HepG2 (cell line): Measurements from ENCODE around the gene PIEZO2. TPM values are rescaled to one million over a fixed set of nuclear protein-coding genes. Genes with fewer than 3 reads are reported as not detected.
"Not testable (repeated sequence)": the region's sequence is repeated elsewhere in the genome, so short reads cannot be mapped to it uniquely, and the experiment has no call there.

ENCODE experiments used
- CEBPG ChIP-seq: IDR thresholded peaks from 2 replicates; pipeline ENCODE4 v1.6.1; 2016
- ELF3 ChIP-seq: IDR thresholded peaks from 2 replicates; pipeline ENCODE4 v1.6.1; 2016; ENCODE audit warnings: missing genetic modification reagents, missing compliant biosample characterization
- ERF ChIP-seq: IDR thresholded peaks from 2 replicates; pipeline ENCODE4 v1.6.1; 2018; ENCODE audit warnings: missing biosample characterization, missing genetic modification reagents
- FOXA1 ChIP-seq, 2 experiments: fragments of 450-650 bp in 1 of 2; sonication (generic) in 1 of 2; formaldehyde crosslinking in 1 of 2; IDR thresholded peaks; 2 replicates each; pipeline versions ENCODE4 v1.4.0 to v1.6.1; 2016 to 2020; ENCODE audit warnings: missing genetic modification reagents in 1 of 2
- FOXA3 ChIP-seq: IDR thresholded peaks from 2 replicates; pipeline ENCODE4 v1.6.1; 2016; ENCODE audit warnings: missing genetic modification reagents, missing compliant biosample characterization
- FOXP1 ChIP-seq, 2 experiments: fragments of 450-650 bp in 1 of 2; IDR thresholded peaks; 2 replicates each; pipeline ENCODE4 v1.6.1; 2017 to 2018; ENCODE audit warnings: antibody characterized with exemption in 1 of 2
- GABPB1 ChIP-seq: IDR thresholded peaks from 2 replicates; pipeline ENCODE4 v1.6.1; 2016; ENCODE audit warnings: mild to moderate bottlenecking, missing genetic modification reagents, moderate library complexity, missing compliant biosample characterization
- GATAD2A ChIP-seq: IDR thresholded peaks from 2 replicates; pipeline ENCODE4 v1.6.1; 2016
- HNF4A ChIP-seq: sonication (generic); formaldehyde crosslinking; IDR thresholded peaks from 2 replicates; pipeline ENCODE4 v1.4.0; 2020; ENCODE audit warnings: missing genetic modification reagents
- IRF2 ChIP-seq: IDR thresholded peaks from 2 replicates; pipeline ENCODE4 v1.6.1; 2018; ENCODE audit warnings: missing genetic modification reagents, missing compliant biosample characterization
- ISL2 ChIP-seq: sonication (generic); formaldehyde crosslinking; IDR thresholded peaks from 2 replicates; pipeline ENCODE4 v1.5.0; 2020; ENCODE audit warnings: missing genetic modification reagents
- KDM6A ChIP-seq: IDR thresholded peaks from 2 replicates; pipeline ENCODE4 v1.6.1; 2016; ENCODE audit warnings: low read depth
- NCOA2 ChIP-seq: sonication (generic); formaldehyde crosslinking; IDR thresholded peaks from 2 replicates; pipeline ENCODE4 v1.8.0; 2022; ENCODE audit warnings: inconsistent platforms
- POGZ ChIP-seq: sonication (generic); formaldehyde crosslinking; IDR thresholded peaks from 2 replicates; pipeline ENCODE4 v1.4.0; 2020; ENCODE audit warnings: mild to moderate bottlenecking, missing genetic modification reagents
- RXRB ChIP-seq: IDR thresholded peaks from 2 replicates; pipeline ENCODE4 v1.6.1; 2016; ENCODE audit warnings: borderline replicate concordance, missing genetic modification reagents, missing compliant biosample characterization
- SALL1 ChIP-seq: sonication (generic); formaldehyde crosslinking; IDR thresholded peaks from 2 replicates; pipeline ENCODE4 v1.8.0; 2022; ENCODE audit warnings: mild to moderate bottlenecking, missing genetic modification reagents
- SOX13 ChIP-seq, 3 experiments: fragments of 450-650 bp in 1 of 3; sonication (generic) in 1 of 3; formaldehyde crosslinking in 1 of 3; IDR thresholded peaks in 2 of 3; conservative IDR thresholded peaks in 1 of 3; 2 replicates each; pipeline versions ENCODE4 v1.5.0 to v1.6.1; 2016 to 2020; ENCODE audit warnings: antibody characterized with exemption in 1 of 3, mild to moderate bottlenecking in 1 of 3, missing compliant biosample characterization in 1 of 3, missing genetic modification reagents in 1 of 3, moderate library complexity in 1 of 3
- SOX5 ChIP-seq: IDR thresholded peaks from 2 replicates; pipeline ENCODE4 v1.6.1; 2016; ENCODE audit warnings: borderline replicate concordance
- SP5 ChIP-seq: IDR thresholded peaks from 2 replicates; pipeline ENCODE4 v1.6.1; 2016; ENCODE audit warnings: low read depth, borderline replicate concordance
- STAG1 ChIP-seq: sonication (generic); formaldehyde crosslinking; IDR thresholded peaks from 2 replicates; pipeline ENCODE4 v1.4.0; 2020; ENCODE audit warnings: missing genetic modification reagents
- TEAD3 ChIP-seq: optimal IDR thresholded peaks from 2 replicates; pipeline ENCODE3; 2016; ENCODE audit warnings: borderline replicate concordance
- THAP11 ChIP-seq: IDR thresholded peaks from 2 replicates; pipeline ENCODE4 v1.6.1; 2016; ENCODE audit warnings: missing biosample characterization, missing genetic modification reagents
- ZNF232 ChIP-seq: sonication (generic); formaldehyde crosslinking; IDR thresholded peaks from 2 replicates; pipeline ENCODE4 v1.4.0; 2020; ENCODE audit warnings: missing genetic modification reagents, borderline replicate concordance
- polyA plus RNA-seq, 8 experiments: library from polyadenylated mRNA; depleted of rRNA in 3 of 8; stranded (reverse) in 7 of 8; unstranded in 1 of 8; fragments of >200 nt; fragmentation: Illumina TruSeq in 4 of 8; extraction: Trizol in 4 of 8; gene quantifications; 2 replicates each; pipeline versions ENCODE4 v1.2.1 to v1.2.3, GENCODE V29; 2011 to 2016; ENCODE audit warnings: low read depth in 4 of 8, missing spikeins in 1 of 8, mixed read lengths in 1 of 8; ENCODE audit not compliant: insufficient read depth in 1 of 8
- total RNA-seq, 5 experiments: library from RNA; depleted of rRNA; stranded (reverse); fragments of >200 nt; fragmentation: Illumina TruSeq; extraction: Trizol; gene quantifications; 2 replicates each; pipeline ENCODE4 v1.2.3, GENCODE V29; 2016; ENCODE audit warnings: low read depth in 1 of 5
- TF ChIP-seq, protein P1 (sequence below): sonication (generic); formaldehyde crosslinking; IDR thresholded peaks from 2 replicates; pipeline ENCODE4 v1.4.0; 2020; ENCODE audit warnings: missing genetic modification reagents
- TF ChIP-seq, protein P2 (sequence below): IDR thresholded peaks from 2 replicates; pipeline ENCODE4 v1.6.1; 2018; ENCODE audit warnings: missing genetic modification reagents, mild to moderate bottlenecking, missing compliant biosample characterization
- TF ChIP-seq, protein P3 (sequence below): IDR thresholded peaks from 2 replicates; pipeline ENCODE4 v1.6.1; 2016; ENCODE audit warnings: low read depth
- TF ChIP-seq, protein P4 (sequence below): IDR thresholded peaks from 2 replicates; pipeline ENCODE4 v1.6.1; 2016

Gene PIEZO2
- total and polyA plus RNA-seq, 2 of the 13 experiments (the other 11 are each of a cell fraction or from before 2014, with no cell fraction given): 15.2 to 27.2 TPM

DNA sequence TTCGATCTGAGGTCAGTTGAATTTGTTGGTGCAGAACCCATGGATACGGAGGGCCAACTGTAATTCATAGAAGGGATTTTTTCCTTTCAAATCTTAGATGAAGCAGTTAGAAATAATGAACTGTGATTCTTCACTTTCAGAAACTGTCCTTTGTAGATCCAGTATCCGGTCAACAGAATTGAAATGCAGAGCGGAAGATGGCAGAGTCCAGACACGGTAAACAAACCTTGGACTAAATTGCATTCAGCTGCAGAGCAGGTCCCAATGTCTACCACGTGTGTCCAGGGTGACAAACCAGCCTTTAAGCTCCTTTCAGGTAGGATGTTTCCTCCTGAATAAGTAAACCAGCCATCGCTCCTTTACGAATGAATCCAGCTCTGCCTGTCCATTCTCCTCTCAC is 234.8 kb downstream of the PIEZO2 start (continued):
- TF ChIP-seq SOX13, FOXP1, FOXA1 (IDR thresholded peaks at IDR 0.05): not testable (repeated sequence)
- TF ChIP-seq SOX13 (CRISPR knock-in tag; conservative IDR thresholded peaks at IDR 0.05 in 1 of 2, IDR thresholded peaks at IDR 0.05 in 1 of 2): peak in 1 of 2 experiments; percentile 63; a peak in 1 of 4 replicates
- peak; percentile 55; the same call in 1 of the 2 replicates for TF ChIP-seq IRF2 (CRISPR knock-in tag)
- peak; percentile 32; the same call in 1 of the 2 replicates for TF ChIP-seq SALL1 (CRISPR knock-in tag)
- TF ChIP-seq, protein P1, sequence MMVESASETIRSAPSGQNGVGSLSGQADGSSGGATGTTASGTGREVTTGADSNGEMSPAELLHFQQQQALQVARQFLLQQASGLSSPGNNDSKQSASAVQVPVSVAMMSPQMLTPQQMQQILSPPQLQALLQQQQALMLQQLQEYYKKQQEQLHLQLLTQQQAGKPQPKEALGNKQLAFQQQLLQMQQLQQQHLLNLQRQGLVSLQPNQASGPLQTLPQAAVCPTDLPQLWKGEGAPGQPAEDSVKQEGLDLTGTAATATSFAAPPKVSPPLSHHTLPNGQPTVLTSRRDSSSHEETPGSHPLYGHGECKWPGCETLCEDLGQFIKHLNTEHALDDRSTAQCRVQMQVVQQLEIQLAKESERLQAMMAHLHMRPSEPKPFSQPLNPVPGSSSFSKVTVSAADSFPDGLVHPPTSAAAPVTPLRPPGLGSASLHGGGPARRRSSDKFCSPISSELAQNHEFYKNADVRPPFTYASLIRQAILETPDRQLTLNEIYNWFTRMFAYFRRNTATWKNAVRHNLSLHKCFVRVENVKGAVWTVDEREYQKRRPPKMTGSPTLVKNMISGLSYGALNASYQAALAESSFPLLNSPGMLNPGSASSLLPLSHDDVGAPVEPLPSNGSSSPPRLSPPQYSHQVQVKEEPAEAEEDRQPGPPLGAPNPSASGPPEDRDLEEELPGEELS: peak; percentile 84
- TF ChIP-seq STAG1 (CRISPR knock-in tag): peak; percentile 11; the same call in 1 of the 2 replicates
- 0 out of 2 replicates have a peak, but pooled peaks have one; percentile 25 for TF ChIP-seq ISL2
- peak; percentile 81 for TF ChIP-seq FOXA3 (CRISPR knock-in tag)
- TF ChIP-seq ERF (CRISPR knock-in tag): 0 out of 2 replicates have a peak, but pooled peaks have one; percentile 41
- peak; percentile 60 for TF ChIP-seq NCOA2 (CRISPR knock-in tag)
- peak; percentile 15 for TF ChIP-seq TEAD3 (CRISPR knock-in tag)
- peak; percentile 60; the same call in 1 of the 2 replicates for TF ChIP-seq SOX5 (CRISPR knock-in tag)
- TF ChIP-seq GATAD2A (CRISPR knock-in tag): peak; percentile 48
- TF ChIP-seq, protein P2, sequence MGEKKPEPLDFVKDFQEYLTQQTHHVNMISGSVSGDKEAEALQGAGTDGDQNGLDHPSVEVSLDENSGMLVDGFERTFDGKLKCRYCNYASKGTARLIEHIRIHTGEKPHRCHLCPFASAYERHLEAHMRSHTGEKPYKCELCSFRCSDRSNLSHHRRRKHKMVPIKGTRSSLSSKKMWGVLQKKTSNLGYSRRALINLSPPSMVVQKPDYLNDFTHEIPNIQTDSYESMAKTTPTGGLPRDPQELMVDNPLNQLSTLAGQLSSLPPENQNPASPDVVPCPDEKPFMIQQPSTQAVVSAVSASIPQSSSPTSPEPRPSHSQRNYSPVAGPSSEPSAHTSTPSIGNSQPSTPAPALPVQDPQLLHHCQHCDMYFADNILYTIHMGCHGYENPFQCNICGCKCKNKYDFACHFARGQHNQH (CRISPR knock-in tag): 0 out of 2 replicates have a peak, but pooled peaks have one; percentile 34
- TF ChIP-seq KDM6A (CRISPR knock-in tag): peak; percentile 47; the same call in 1 of the 2 replicates
- TF ChIP-seq CEBPG (CRISPR knock-in tag): 0 out of 2 replicates have a peak, but pooled peaks have one; percentile 24
- TF ChIP-seq FOXP1 (CRISPR knock-in tag; IDR thresholded peaks at IDR 0.05): peak; percentile 70
- peak; percentile 46 for TF ChIP-seq FOXA1 (CRISPR knock-in tag; IDR thresholded peaks at IDR 0.05)
- 0 out of 2 replicates have a peak, but pooled peaks have one; percentile 14 for TF ChIP-seq SP5 (CRISPR knock-in tag)
- peak; percentile 49; the same call in 1 of the 2 replicates for TF ChIP-seq POGZ
- TF ChIP-seq HNF4A (CRISPR knock-in tag): peak; percentile 69
- 0 out of 2 replicates have a peak, but pooled peaks have one; percentile 21 for TF ChIP-seq THAP11 (CRISPR knock-in tag)
- peak; percentile 59; the same call in 1 of the 2 replicates for TF ChIP-seq ZNF232 (CRISPR knock-in tag)
- TF ChIP-seq RXRB (CRISPR knock-in tag): peak; percentile 43; the same call in 1 of the 2 replicates
- TF ChIP-seq, protein P3, sequence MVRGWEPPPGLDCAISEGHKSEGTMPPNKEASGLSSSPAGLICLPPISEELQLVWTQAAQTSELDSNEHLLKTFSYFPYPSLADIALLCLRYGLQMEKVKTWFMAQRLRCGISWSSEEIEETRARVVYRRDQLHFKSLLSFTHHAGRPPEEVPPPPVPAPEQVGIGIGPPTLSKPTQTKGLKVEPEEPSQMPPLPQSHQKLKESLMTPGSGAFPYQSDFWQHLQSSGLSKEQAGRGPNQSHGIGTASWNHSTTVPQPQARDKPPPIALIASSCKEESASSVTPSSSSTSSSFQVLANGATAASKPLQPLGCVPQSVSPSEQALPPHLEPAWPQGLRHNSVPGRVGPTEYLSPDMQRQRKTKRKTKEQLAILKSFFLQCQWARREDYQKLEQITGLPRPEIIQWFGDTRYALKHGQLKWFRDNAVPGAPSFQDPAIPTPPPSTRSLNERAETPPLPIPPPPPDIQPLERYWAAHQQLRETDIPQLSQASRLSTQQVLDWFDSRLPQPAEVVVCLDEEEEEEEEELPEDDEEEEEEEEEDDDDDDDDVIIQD (CRISPR knock-in tag): peak; percentile 83; the same call in 1 of the 2 replicates
- TF ChIP-seq, protein P4, sequence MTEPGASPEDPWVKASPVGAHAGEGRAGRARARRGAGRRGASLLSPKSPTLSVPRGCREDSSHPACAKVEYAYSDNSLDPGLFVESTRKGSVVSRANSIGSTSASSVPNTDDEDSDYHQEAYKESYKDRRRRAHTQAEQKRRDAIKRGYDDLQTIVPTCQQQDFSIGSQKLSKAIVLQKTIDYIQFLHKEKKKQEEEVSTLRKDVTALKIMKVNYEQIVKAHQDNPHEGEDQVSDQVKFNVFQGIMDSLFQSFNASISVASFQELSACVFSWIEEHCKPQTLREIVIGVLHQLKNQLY (CRISPR knock-in tag): peak; percentile 88
- peak; percentile 28; the same call in 1 of the 2 replicates for TF ChIP-seq GABPB1 (CRISPR knock-in tag)
- peak; percentile 70 for TF ChIP-seq ELF3 (CRISPR knock-in tag)
